OCI-LY1 (cell line): ENCODE measurements around the gene ZNF506.

Experiments
- CTCF ChIP-seq: fragments of 200-600 bp; sonication (generic), shearing (Covaris generic); IDR thresholded peaks from 2 replicates; pipeline ENCODE4 v1.5.1; 2017; ENCODE audit warnings: mild to moderate bottlenecking, antibody characterized with exemption, low read length, moderate library complexity, mixed read lengths
- EZH2 ChIP-seq: fragments of 200-600 bp; sonication (generic), shearing (Covaris generic); IDR thresholded peaks from 2 replicates; pipeline ENCODE4 v1.8.0; 2017; ENCODE audit warnings: borderline replicate concordance, mixed run types, mild to moderate bottlenecking, antibody characterized with exemption, low read length, moderate library complexity, mixed read lengths

GRCh38 chr19:19816679-19817078, 4.9 kb downstream of the ZNF506 start:
- TF ChIP-seq CTCF (no peak), EZH2 (no peak)
